WI38 (cell line): Measurements from ENCODE around the gene ZNF862.

ENCODE experiments used
- H3K4me3 ChIP-seq: 2 replicates; pipeline ENCODE4 v1.5.1; 2011; ENCODE audit warnings: low read depth, mild to moderate bottlenecking, control low read depth, low read length
- CTCF ChIP-seq: IDR thresholded peaks from 2 replicates; pipeline ENCODE4 v1.5.1; 2012; ENCODE audit warnings: low read depth, mild to moderate bottlenecking, control low read depth, low read length

The ZNF862 gene

GRCh38 chr7:149862156-149862555, 24.0 kb downstream of the ZNF862 start:
- no peak for TF ChIP-seq CTCF
- H3K4me3 ChIP-seq = no peak overlapping the region

- TF ChIP-seq CTCF = no peak
- no peak overlapping the region for H3K4me3 ChIP-seq
Observed at GRCh38 chr7:149863500-149863899, 25.3 kb downstream of the ZNF862 start.

- no peak for TF ChIP-seq CTCF
- no peak overlapping the region for H3K4me3 ChIP-seq
Observed at GRCh38 chr7:149864023-149864422, 25.8 kb downstream of the ZNF862 start.

- H3K4me3 ChIP-seq = no peak overlapping the region
- TF ChIP-seq CTCF = no peak
Observed at GRCh38 chr7:149864751-149865150, 26.6 kb downstream of the ZNF862 start.

- H3K4me3 ChIP-seq = no peak overlapping the region
- no peak for TF ChIP-seq CTCF
Observed at GRCh38 chr7:149865437-149865836, 27.3 kb downstream of the ZNF862 start.

- no peak for TF ChIP-seq CTCF
- no peak overlapping the region for H3K4me3 ChIP-seq
Observed at GRCh38 chr7:149866139-149866778, 28.1 kb downstream of the ZNF862 start.

- H3K4me3 ChIP-seq = no peak overlapping the region
- no peak for TF ChIP-seq CTCF
Observed at GRCh38 chr7:149866779-149867447, 28.7 kb downstream of the ZNF862 start.
